Fibroblast of mammary gland (primary cell): ENCODE results near the gene FSD1.

Source experiments
- DNase-seq: peaks from one replicate; pipeline ENCODE4 v3.0.0-alpha.2; 2010; ENCODE audit warnings: low read depth
- H3K4me3 ChIP-seq: 2 replicates; pipeline ENCODE4 v1.5.1; 2011; ENCODE audit warnings: low read depth, mild to moderate bottlenecking, low read length, moderate library complexity; ENCODE audit not compliant: control insufficient read depth
- TF ChIP-seq, protein P1 (sequence below): conservative IDR thresholded peaks from 2 replicates; pipeline ENCODE4 v1.5.1; 2011; ENCODE audit warnings: low read depth, low read length, inconsistent platforms; ENCODE audit not compliant: control insufficient read depth, insufficient read depth

The FSD1 gene

DNA sequence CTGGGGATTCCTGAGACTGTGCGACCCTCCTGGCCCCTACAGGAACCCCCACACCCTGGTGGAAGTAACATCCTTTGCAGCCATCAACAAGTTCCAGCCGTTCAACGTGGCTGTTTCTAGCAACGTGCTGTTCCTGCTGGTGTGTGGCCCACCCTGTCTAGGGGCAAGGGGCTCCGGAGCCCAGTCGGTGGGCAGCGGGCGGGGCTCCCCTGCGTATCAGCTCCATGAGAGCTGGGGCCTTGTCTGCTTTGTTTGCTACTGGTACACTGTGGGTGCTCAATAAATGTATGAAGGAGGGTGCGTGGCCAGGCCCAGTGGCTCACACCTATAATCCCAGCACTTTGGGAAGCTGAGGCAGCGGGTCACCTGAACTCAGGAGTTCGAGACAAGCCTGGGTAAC is 49.9 kb downstream of the FSD1 start:
- TF ChIP-seq, protein P1, sequence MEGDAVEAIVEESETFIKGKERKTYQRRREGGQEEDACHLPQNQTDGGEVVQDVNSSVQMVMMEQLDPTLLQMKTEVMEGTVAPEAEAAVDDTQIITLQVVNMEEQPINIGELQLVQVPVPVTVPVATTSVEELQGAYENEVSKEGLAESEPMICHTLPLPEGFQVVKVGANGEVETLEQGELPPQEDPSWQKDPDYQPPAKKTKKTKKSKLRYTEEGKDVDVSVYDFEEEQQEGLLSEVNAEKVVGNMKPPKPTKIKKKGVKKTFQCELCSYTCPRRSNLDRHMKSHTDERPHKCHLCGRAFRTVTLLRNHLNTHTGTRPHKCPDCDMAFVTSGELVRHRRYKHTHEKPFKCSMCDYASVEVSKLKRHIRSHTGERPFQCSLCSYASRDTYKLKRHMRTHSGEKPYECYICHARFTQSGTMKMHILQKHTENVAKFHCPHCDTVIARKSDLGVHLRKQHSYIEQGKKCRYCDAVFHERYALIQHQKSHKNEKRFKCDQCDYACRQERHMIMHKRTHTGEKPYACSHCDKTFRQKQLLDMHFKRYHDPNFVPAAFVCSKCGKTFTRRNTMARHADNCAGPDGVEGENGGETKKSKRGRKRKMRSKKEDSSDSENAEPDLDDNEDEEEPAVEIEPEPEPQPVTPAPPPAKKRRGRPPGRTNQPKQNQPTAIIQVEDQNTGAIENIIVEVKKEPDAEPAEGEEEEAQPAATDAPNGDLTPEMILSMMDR: no peak
- no peak overlapping the region for H3K4me3 ChIP-seq
- no peak for DNase-seq

DNA sequence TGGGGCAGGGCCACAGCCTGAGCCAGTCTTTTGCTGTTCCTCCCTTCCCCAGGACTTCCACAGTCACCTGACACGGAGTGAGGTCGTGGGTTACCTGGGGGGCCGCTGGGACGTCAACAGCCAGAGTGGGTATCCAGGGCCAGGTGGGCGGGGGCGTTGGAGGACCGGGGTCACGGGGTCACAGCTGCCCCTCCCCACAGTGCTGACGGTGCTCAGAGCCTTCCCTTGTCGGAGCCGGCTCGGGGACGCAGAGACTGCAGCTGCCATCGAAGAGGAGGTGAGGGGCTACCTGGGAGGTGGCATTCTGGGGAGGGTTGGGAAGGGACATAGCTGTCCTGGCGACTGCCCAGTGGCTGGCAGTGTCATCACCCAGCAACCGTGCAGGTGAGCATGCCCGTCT is 50.5 kb downstream of the FSD1 start:
- no peak for DNase-seq

DNA sequence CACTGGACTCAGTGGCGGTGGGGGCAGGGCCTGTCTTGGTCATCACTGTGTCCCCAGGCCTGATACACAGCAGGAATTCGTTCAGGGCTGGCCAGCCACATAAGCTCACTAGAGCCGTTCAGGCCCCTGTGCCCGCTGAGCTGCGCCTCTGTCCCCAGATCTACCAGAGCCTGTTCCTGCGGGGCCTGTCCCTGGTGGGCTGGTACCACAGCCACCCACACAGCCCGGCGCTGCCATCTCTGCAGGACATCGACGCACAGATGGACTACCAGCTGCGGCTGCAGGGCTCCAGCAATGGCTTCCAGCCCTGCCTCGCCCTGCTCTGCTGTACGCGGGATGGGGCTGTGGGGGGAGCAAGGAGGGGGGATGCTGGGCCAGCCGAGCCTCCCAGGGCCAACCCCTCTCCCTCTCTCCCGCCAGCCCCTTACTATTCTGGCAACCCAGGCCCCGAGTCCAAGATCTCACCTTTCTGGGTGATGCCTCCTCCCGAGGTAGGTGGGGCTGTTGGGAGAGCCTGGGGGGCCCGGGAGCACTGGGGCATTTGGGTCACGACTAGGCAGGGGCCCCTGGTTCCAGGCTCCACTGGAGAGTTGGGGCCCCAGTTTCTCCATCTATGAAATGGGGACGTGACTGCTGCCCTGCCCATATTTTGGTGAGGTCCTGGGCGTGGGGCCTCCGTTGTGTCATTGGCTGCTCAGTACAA is 52.8 kb downstream of the FSD1 start:
- DNase-seq: no peak
- TF ChIP-seq, protein P1: no peak
- H3K4me3 ChIP-seq: no peak overlapping the region

More for the DNA sequence above, 50.5 kb downstream of the FSD1 start:
- H3K4me3 ChIP-seq: no peak overlapping the region
- TF ChIP-seq, protein P1: no peak

DNA sequence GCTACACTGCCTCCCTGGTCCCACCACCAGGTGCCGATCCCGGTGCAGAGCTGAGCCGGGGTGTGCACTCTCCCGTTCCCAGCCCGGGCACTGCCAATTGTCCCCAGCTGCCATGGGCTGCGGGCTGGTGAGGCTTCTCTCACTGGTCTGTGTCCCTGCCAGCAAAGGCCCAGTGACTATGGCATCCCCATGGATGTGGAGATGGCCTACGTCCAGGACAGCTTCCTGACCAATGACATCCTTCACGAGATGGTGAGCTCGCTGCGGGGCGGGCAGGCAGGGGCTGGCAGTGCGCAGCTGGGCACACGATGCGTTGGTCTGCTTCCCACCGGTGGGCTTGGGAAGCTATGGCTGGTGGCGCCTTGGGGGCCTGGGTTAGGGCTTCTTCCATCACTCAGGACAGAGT is 53.5 kb downstream of the FSD1 start:
- no peak overlapping the region for H3K4me3 ChIP-seq
- DNase-seq: no peak
- TF ChIP-seq, protein P1: no peak

DNA sequence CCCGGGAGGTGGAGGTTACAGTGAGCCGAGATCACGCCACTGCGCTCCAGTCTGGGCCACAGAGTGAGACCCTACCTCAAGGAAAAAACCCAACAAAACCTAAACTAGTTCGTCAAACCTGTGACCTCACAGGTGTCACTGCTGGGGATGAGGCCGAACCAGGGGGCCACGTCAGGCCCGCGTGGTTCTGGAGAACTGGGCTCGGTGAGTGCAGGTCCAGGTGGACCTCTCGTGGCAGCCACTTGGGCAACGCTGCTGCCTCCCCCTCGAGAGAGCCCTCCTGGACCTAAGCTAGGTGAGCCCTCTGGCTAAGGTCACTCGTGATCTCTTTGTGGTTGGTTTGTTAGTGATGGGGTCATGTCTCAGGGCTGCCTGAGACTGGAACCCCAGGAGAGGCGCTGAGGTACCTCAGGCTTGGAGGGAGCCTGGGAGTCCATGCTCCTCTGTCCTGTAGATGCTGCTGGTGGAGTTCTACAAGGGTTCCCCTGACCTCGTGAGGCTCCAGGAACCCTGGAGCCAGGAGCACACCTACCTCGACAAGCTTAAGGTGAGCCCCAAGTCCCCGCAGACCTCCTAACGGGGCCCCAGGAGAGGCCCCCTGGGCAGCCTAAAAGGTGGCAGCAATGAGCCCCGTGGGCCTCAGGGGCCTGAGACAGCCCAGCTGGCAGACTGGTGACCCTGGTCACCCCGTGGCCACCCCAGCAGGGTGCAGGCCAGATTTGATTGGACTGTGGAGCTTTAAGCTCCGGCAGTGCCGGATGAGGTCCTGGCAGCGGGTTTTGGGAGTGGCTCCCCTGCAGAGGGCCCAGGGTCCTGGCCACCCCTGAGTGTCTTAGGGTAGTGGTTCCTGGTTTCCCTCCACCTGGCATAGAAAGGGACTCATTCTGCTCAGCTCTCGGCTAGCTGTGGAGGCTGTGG is 54.6 kb downstream of the FSD1 start:
- H3K4me3 ChIP-seq: no peak overlapping the region
- no peak for DNase-seq
- TF ChIP-seq, protein P1: no peak

DNA sequence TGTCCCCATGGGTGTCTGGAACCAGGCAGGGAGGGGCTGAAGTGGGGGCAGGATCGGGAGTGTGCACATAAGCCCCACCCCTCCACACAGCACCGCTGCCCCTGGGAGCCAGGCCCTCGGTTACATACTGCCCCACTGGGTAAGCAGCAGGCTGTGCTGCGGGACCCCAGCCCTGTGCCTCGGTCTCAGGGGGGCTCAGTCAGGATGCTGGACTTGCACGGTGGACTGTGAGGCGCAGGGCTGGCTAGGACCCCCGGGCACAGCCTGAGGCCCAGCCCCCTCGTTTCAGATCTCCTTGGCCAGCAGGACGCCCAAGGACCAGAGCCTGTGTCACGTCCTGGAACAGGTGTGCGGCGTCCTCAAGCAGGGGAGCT is 55.2 kb downstream of the FSD1 start:
- no peak overlapping the region for H3K4me3 ChIP-seq
- no peak for DNase-seq
- TF ChIP-seq, protein P1: no peak
